Mesenchymal stem cell (in vitro differentiated cells and primary cell): ENCODE data around the gene HSPA1B.
A peak's percentile ranks its signal among the peaks of the same experiment; 100 is the strongest.
"Not testable (repeated sequence)": the region's sequence is repeated elsewhere in the genome, so short reads cannot be mapped to it uniquely, and the experiment has no call there.

Source experiments
- DNase-seq: peaks from one replicate; pipeline ENCODE4 v3.0.0-alpha.2; 2013
- H2AFZ ChIP-seq: one replicate; pipeline ENCODE4 v1.6.1; 2013; ENCODE audit warnings: low read depth, mild to moderate bottlenecking, control low read depth, inconsistent platforms, low read length, moderate library complexity
- H2AK5ac ChIP-seq: 2 replicates; pipeline ENCODE4 v1.6.1; 2013; ENCODE audit warnings: low read length, moderate library complexity, mild to moderate bottlenecking, inconsistent platforms; ENCODE audit not compliant: severe bottlenecking
- H2BK120ac ChIP-seq: one replicate; pipeline ENCODE4 v1.6.1; 2013; ENCODE audit warnings: low read depth, mild to moderate bottlenecking, inconsistent platforms, low read length, moderate library complexity
- H2BK12ac ChIP-seq, 2 experiments: one replicate each; pipeline ENCODE4 v1.6.1; 2013; ENCODE audit warnings: inconsistent platforms in 2 of 2, low read length in 2 of 2, mild to moderate bottlenecking in 2 of 2, moderate library complexity in 2 of 2, control low read depth in 1 of 2
- H2BK15ac ChIP-seq: one replicate; pipeline ENCODE4 v1.6.1; 2013; ENCODE audit warnings: mild to moderate bottlenecking, low read depth, inconsistent platforms; ENCODE audit not compliant: poor library complexity, severe bottlenecking
- H2BK5ac ChIP-seq: 2 replicates; pipeline ENCODE4 v1.6.1; 2013; ENCODE audit warnings: low read depth, mild to moderate bottlenecking, low read length, control low read depth, inconsistent platforms; ENCODE audit not compliant: poor library complexity, severe bottlenecking
- H3K14ac ChIP-seq, 2 experiments: one replicate each; pipeline ENCODE4 v1.6.1; 2013; ENCODE audit warnings: inconsistent platforms in 2 of 2, low read length in 2 of 2, control low read depth in 1 of 2, mild to moderate bottlenecking in 1 of 2, moderate library complexity in 1 of 2
- H3K18ac ChIP-seq, 2 experiments: one replicate each; pipeline ENCODE4 v1.6.1; 2013; ENCODE audit warnings: inconsistent platforms in 2 of 2, low read length in 2 of 2, control low read depth in 1 of 2, low read depth in 1 of 2, mild to moderate bottlenecking in 1 of 2
- H3K23ac ChIP-seq, 2 experiments: one replicate each; pipeline ENCODE4 v1.6.1; 2013; ENCODE audit warnings: inconsistent platforms in 2 of 2, low read length in 2 of 2, mild to moderate bottlenecking in 2 of 2, moderate library complexity in 2 of 2, control low read depth in 1 of 2
- H3K27ac ChIP-seq: 2 replicates; pipeline ENCODE4 v1.5.1; 2013; ENCODE audit warnings: mild to moderate bottlenecking, moderate library complexity, low read length, control low read depth, inconsistent platforms; ENCODE audit not compliant: poor library complexity, severe bottlenecking
- H3K27me3 ChIP-seq, 2 experiments: 2 replicates each; pipeline versions ENCODE4 v1.6.1 to v1.7.0; 2013; ENCODE audit warnings: low read length in 2 of 2, mild to moderate bottlenecking in 2 of 2, moderate library complexity in 2 of 2, control low read depth in 1 of 2, inconsistent platforms in 1 of 2; ENCODE audit not compliant: control insufficient read depth in 1 of 2, insufficient read depth in 1 of 2
- H3K36me3 ChIP-seq, 2 experiments: 2 replicates each; pipeline versions ENCODE4 v1.6.1 to v1.7.0; 2013; ENCODE audit warnings: low read length in 2 of 2, control low read depth in 1 of 2, inconsistent platforms in 1 of 2, low read depth in 1 of 2, mild to moderate bottlenecking in 1 of 2; ENCODE audit not compliant: insufficient read depth in 2 of 2, control insufficient read depth in 1 of 2
- H3K4ac ChIP-seq, 2 experiments: one replicate each; pipeline ENCODE4 v1.6.1; 2013; ENCODE audit warnings: inconsistent platforms in 2 of 2, low read length in 2 of 2, mild to moderate bottlenecking in 2 of 2, moderate library complexity in 2 of 2, control low read depth in 1 of 2, low read depth in 1 of 2
- H3K4me1 ChIP-seq: 2 replicates; pipeline ENCODE4 v1.6.1; 2013; ENCODE audit warnings: low read depth, low read length, control low read depth; ENCODE audit not compliant: control insufficient read depth, insufficient read depth
- H3K4me2 ChIP-seq: 2 replicates; pipeline ENCODE4 v1.6.1; 2013; ENCODE audit warnings: low read length, mild to moderate bottlenecking, inconsistent platforms; ENCODE audit not compliant: poor library complexity, severe bottlenecking
- H3K4me3 ChIP-seq, 2 experiments: 2 replicates each; pipeline versions ENCODE4 v1.5.1 to v1.7.0; 2013; ENCODE audit warnings: low read length in 2 of 2, mild to moderate bottlenecking in 2 of 2, control low read depth in 1 of 2, low read depth in 1 of 2; ENCODE audit not compliant: insufficient read depth in 1 of 2
- H3K79me1 ChIP-seq: replicated peaks from 2 replicates; pipeline ENCODE4 v1.6.1; 2013; ENCODE audit warnings: mild to moderate bottlenecking, control low read depth, low read length, inconsistent platforms; ENCODE audit not compliant: poor library complexity, severe bottlenecking
- H3K9ac ChIP-seq: 2 replicates; pipeline ENCODE4 v1.7.0; 2013; ENCODE audit warnings: mild to moderate bottlenecking, low read length, moderate library complexity
- H3K9me3 ChIP-seq: 2 replicates; pipeline ENCODE4 v1.7.0; 2013; ENCODE audit warnings: mild to moderate bottlenecking, low read length; ENCODE audit not compliant: control insufficient read depth
- H4K8ac ChIP-seq: one replicate; pipeline ENCODE4 v1.6.1; 2013; ENCODE audit warnings: inconsistent platforms, mild to moderate bottlenecking, low read length, moderate library complexity
- H4K91ac ChIP-seq: one replicate; pipeline ENCODE4 v1.6.1; 2013; ENCODE audit warnings: mild to moderate bottlenecking, low read length, inconsistent platforms
- WGBS: methylation state at CpG from one replicate; pipeline ENCODE4 v1.1.7; 2013; ENCODE audit warnings: mixed read lengths; 5-methylcytosine and 5-hydroxymethylcytosine counted together

Gene HSPA1B

DNA sequence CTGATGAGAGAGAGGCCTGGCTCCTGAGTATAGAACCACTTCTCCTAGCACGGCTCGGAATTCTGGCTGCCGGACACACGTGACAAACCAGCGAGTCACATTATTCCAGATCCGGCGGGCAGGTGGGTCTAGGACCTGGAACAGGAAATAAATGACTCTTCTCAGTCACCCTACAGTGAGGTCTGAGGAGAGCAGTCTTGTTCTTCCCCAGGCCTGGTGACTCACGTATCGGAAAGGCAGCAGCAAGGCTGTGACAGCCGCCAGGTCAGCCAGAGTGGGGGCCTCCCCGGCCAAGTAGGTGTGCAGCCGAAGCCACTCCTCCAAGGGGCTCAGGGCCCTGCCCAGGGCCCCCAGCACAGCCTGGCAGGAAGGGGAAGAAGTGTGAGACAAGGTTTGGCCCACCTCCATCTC is 34.8 kb upstream of the HSPA1B start:
- Histone ChIP-seq H3K23ac (peak overlapping the region in 1 of 2 experiments; percentile 48), H3K4me3 (peak overlapping the region in 1 of 2 experiments; percentile 7), H3K18ac (peak overlapping the region in 1 of 2 experiments; percentile 82), H3K27ac (peak overlapping the region; percentile 68), H2BK15ac (no peak overlapping the region), H3K4me2 (peak overlapping the region; percentile 32), H3K9ac (no peak overlapping the region), H4K8ac (peak overlapping the region; percentile 3), H3K79me1 (peaks cover 12% of the 10 kb centered on the region), H2BK5ac (no peak overlapping the region), H2BK12ac (peak overlapping the region in 1 of 2 experiments; percentile 10), H3K4me1 (peaks cover 15% of the 10 kb centered on the region), H2AK5ac (no peak overlapping the region), H4K91ac (no peak overlapping the region), H2BK120ac (no peak overlapping the region), H3K36me3 (peaks cover 34 to 40% of the 10 kb centered on the region in 2 experiments), H3K27me3 (no peaks in the 10 kb centered on the region), H3K9me3 (no peaks in the 10 kb centered on the region), H3K4ac (peak overlapping the region in 1 of 2 experiments; percentile 35), H3K14ac (no peak overlapping the region), H2AFZ (no peak overlapping the region)
- DNase-seq, result peak; percentile 59
- WGBS, result 51% methylated on average over 12 of the region's 12 CpGs

DNA sequence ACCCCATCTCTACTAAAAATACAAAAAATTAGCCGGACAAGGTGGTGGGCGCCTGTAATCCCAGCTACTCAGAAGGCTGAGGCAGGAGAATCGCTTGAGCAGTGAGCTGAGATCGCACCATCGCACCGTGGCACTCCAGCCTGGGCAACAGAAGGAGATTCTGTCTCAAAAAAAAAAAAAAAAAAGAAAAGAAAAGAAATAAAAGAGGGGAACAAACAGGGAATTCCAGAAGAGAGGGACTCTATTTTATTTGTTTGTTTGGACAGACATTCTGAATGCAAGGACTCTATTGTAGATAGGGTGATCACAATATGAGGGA is 33.7 kb upstream of the HSPA1B start:
- H3K9ac ChIP-seq, result peak overlapping the region; percentile 99
- peak overlapping the region in 1 of 2 experiments; percentile 98 for H3K4me3 ChIP-seq
- 90% methylated on average over 6 of the region's 6 CpGs for WGBS
- peaks cover 15% of the 10 kb centered on the region for H3K4me1 ChIP-seq
- H3K27me3 ChIP-seq, H2BK120ac ChIP-seq, H2AK5ac ChIP-seq, H2AFZ ChIP-seq, H3K27ac ChIP-seq, H2BK5ac ChIP-seq, H3K9me3 ChIP-seq, H4K8ac ChIP-seq, H2BK12ac ChIP-seq, DNase-seq, H3K23ac ChIP-seq, H2BK15ac ChIP-seq, H3K4me2 ChIP-seq, H4K91ac ChIP-seq, H3K4ac ChIP-seq, H3K18ac ChIP-seq, H3K14ac ChIP-seq: not testable (repeated sequence)
- H3K79me1 ChIP-seq, result peaks cover 12% of the 10 kb centered on the region
- H3K36me3 ChIP-seq, result peaks cover 31 to 40% of the 10 kb centered on the region in 2 experiments

DNA sequence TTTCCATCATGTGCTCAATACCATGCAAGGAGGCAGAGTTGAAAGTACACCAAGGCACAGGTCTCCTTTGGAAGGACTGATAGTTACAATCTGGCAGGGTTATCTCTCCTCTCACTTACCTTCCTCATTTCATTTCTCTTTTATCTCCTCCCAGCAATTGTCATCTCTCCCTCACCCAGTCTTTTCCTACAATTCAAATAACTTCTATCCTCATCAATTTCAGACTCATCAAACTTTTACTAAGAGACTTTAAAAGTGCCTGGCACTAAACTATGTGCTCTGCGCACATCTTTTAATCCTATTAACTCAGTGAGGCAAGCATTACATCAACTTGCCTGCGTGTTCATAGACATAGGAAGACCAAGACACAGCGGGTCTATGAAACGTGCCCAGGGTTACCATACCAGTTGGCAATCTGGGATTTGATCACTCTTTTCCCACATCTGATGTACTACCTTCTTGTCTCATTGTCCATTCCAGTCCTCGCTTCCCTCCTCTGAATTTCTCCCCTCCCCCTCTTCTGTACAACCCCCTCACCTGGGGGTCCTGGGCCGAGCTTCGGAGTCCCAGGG is 33.2 kb upstream of the HSPA1B start:
- peak overlapping the region; percentile 12 for H4K8ac ChIP-seq
- peaks cover 15% of the 10 kb centered on the region for H3K4me1 ChIP-seq
- peak overlapping the region; percentile 73 for H2BK120ac ChIP-seq
- H3K79me1 ChIP-seq, result peaks cover 13% of the 10 kb centered on the region
- peak overlapping the region; percentile 99 for H3K9ac ChIP-seq
- H4K91ac ChIP-seq, result peak overlapping the region; percentile 86
- peak overlapping the region; percentile 23 for H2AK5ac ChIP-seq
- peaks cover 26 to 38% of the 10 kb centered on the region in 2 experiments for H3K36me3 ChIP-seq
- no peaks in the 10 kb centered on the region for H3K27me3 ChIP-seq
- peak overlapping the region; percentile 74 to 98 for H3K4me3 ChIP-seq
- no peak overlapping the region for H2AFZ ChIP-seq
- peak overlapping the region; percentile 93 for H3K4me2 ChIP-seq
- peak overlapping the region; percentile 38 for H3K27ac ChIP-seq
- H2BK5ac ChIP-seq, result peak overlapping the region; percentile 21
- peak overlapping the region; percentile 94 to 97 for H3K18ac ChIP-seq
- no peak overlapping the region for H3K23ac ChIP-seq
- 12% methylated on average over 7 of the region's 7 CpGs for WGBS
- H2BK12ac ChIP-seq, result peak overlapping the region; percentile 41 to 86
- peak; percentile 55 for DNase-seq
- peak overlapping the region in 1 of 2 experiments; percentile 68 for H3K14ac ChIP-seq
- H2BK15ac ChIP-seq, result peak overlapping the region; percentile 62
- H3K9me3 ChIP-seq, result no peaks in the 10 kb centered on the region
- H3K4ac ChIP-seq, result peak overlapping the region; percentile 86 to 92

DNA sequence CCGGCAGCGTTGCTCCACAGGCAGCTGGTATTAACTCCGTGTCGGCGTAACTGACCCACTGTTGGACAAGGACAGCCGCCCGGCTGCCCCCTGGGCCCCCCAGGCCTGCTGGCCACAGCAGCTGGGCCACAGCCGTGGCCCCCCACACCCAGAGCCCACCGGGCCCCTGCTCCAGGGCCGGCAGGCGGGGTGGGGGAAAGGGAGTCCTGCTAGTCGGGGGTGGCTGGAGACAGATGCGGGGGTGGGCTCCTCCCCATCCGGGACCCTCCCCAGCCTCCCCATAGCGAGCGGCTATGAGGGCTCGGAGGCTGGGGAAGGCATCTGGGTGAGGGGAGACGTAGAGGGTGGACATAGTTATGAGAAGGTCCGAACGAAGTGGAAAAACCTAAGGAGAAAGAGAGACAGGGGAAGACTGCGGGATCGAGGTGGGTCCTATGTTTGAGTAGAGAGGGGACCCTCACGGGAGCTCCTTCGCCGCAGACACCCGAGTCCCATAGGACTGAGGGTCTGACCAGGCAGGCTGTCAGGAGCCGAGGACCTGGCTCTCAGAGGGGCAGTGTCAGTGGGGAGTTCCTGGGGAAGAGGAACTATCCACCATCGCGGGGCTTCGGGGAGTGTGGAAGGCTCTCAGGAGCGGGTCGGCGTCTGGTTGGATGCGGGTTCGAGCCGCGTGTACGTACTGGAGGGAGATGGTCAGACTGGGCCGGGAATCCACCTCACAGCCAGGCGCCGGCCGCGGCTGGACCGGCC is 32.5 kb upstream of the HSPA1B start:
- H3K36me3 ChIP-seq, result peaks cover 24 to 33% of the 10 kb centered on the region in 2 experiments
- H2BK15ac ChIP-seq, result peak overlapping the region; percentile 62
- peak overlapping the region; percentile 74 to 98 for H3K4me3 ChIP-seq
- peak overlapping the region; percentile 70 for H2AK5ac ChIP-seq
- peaks cover 15% of the 10 kb centered on the region for H3K4me1 ChIP-seq
- peak overlapping the region; percentile 93 for H2BK120ac ChIP-seq
- peak overlapping the region; percentile 99 for H4K8ac ChIP-seq
- no peaks in the 10 kb centered on the region for H3K9me3 ChIP-seq
- peaks cover 14% of the 10 kb centered on the region for H3K79me1 ChIP-seq
- peak overlapping the region; percentile 86 to 92 for H3K4ac ChIP-seq
- H3K27me3 ChIP-seq, result no peaks in the 10 kb centered on the region
- 0% methylated on average over 30 of the region's 44 CpGs for WGBS
- peak overlapping the region; percentile 93 for H3K4me2 ChIP-seq
- H4K91ac ChIP-seq, result peak overlapping the region; percentile 86
- H2BK5ac ChIP-seq, result peak overlapping the region; percentile 21
- peak overlapping the region; percentile 55 for H2AFZ ChIP-seq
- H3K9ac ChIP-seq, result peak overlapping the region; percentile 99
- H3K14ac ChIP-seq, result peak overlapping the region; percentile 88 to 93
- H3K27ac ChIP-seq, result peak overlapping the region; percentile 85
- peak overlapping the region in 1 of 2 experiments; percentile 41 for H2BK12ac ChIP-seq
- peak overlapping the region; percentile 94 to 97 for H3K18ac ChIP-seq
- H3K23ac ChIP-seq, result peak overlapping the region; percentile 79 to 95
- DNase-seq, result peak; percentile 62
